Hindlimb muscle (tissue), 1 donor: ENCODE results near the gene CLTA. TPM values are rescaled to one million over a fixed set of nuclear protein-coding genes. Genes with fewer than 3 reads are reported as not detected.

Source experiments
- DNase-seq: peaks from one replicate; pipeline ENCODE4 v3.0.0-alpha.2; 2013
- polyA plus RNA-seq: library from polyadenylated mRNA; unstranded; fragments of 120-200 nt; gene quantifications from one replicate; pipeline ENCODE4 v1.2.1, GENCODE V29; 2013; ENCODE audit not compliant: insufficient read length

Gene CLTA
- polyA plus RNA-seq, 1 donor, result 112 TPM

DNA sequence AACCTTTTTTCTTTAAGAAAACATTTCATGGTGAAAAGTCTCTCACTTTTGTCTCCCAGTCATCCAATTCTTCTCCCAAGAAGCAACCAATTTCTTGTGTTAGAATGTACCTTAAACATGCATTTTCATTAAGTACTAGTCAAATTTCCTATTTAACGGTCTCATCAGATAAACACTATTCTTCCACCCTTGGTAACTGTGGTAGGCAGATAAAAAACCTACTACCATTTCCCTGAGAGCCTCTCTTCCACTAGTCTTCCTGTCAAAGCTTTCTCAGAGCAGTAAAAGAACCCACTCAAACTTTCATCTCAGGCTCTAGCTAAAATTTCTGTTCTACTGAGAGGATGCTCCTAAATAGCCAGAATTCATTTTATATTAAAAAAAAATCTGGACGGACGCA lies 56.6 kb downstream of the CLTA start:
- no peak for DNase-seq

DNA sequence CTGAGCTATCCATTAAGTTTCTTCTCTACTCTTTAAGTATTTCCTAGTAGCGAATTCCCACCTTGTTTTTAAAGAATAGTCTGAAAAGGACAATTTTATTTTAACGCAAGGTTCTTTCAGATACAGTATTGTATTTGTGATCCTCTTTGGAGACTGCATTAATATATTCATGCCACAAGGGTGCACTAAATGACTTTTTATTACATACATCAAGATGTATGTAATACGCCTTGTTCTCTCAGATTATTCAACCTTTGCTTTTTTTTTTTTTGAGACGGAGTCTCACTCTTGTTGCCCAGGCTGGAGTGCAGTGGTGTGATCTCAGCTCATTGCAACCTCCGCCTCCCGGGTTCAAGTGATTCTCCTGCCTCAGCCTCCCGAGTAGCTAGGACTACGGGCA lies 57.3 kb downstream of the CLTA start:
- DNase-seq, result peak; percentile 11

DNA sequence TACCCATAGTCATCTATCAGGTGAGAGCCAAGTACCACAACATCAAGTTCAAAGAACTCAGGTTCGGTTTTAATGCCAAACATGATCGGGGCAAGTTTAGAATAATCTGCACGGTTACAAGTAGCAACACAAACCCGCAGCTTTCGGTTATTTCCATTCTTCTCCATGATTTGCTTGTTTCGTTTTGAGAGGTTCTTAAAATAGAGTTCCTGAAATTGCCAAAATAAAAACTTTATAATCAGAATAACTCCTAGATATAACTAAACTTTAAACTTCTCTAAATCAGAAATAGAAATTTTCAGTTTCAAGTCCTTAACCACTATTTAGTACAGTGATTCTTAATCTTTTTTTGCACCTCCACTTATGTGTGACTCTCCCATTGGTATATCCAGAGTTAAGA lies 58.5 kb downstream of the CLTA start:
- no peak for DNase-seq

GRCh38 chr9:36250079-36250478 lies 59.4 kb downstream of the CLTA start:
- no peak for DNase-seq

GRCh38 chr9:36251428-36251827 lies 60.7 kb downstream of the CLTA start:
- no peak for DNase-seq

DNA sequence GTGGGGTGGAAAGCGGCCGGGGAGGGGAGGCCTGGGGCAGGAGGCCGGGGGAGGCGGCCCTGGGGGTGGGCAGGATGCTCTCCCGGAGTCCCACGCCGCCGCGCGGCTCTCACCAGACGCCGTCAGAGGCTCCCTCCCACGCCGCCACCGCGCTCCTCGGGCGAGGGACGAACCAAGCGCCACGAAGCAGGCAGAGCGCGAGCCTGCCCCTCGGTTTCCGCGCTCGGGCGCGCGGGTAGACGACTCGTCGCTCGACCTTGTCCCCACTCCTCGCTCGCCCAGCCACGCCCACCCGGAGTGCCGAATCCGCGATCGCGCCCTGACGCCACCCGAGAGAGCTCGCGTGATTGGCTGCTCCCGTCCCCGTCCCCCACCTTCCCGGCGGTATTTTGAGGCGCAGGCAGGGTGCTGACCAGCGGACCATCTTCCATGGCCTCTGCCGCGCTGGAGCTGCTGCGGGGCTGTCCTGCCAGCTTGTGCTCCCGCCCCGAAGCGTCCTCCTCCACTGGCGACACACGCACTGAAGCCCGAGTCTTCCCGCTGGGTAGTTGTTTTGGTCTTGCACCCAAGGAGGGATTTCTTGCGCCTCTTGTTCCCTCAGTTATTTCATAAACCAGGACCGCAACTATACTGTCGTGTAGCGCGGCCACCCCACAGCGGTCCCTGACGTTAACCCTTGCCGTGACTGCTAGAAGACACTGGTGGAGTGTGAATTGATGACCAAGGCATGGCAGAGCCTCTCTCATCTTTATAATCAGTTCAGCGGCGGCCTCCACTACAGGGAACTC lies 67.7 kb downstream of the CLTA start, which contains the start of gene GNE:
TSS of gene GNE (minus strand) at position 241 of the 788 bp plus-strand sequence. CDS start 9,093 bp downstream, outside the sequence.
- peak; percentile 99 for DNase-seq

- no peak for DNase-seq
Measured at GRCh38 chr9:36258996-36259533, 68.3 kb downstream of the CLTA start.

Other genes starting within 250 kb of the CLTA start
- not detected for gene OR2S2, start 232.8 kb upstream of the CLTA start, polyA plus RNA-seq
- gene RECK, start 154.0 kb upstream of the CLTA start, polyA plus RNA-seq, result 19.0 TPM
- 94.7 TPM for gene GLIPR2, start 54.2 kb upstream of the CLTA start, polyA plus RNA-seq
- gene CCIN, start 21.5 kb upstream of the CLTA start, polyA plus RNA-seq, result 0.59 TPM
- 14.3 TPM for gene GNE, start 67.5 kb downstream of the CLTA start, polyA plus RNA-seq
- 27.0 TPM for gene RNF38, start 209.3 kb downstream of the CLTA start, polyA plus RNA-seq